NB4 (cell line): ENCODE results near the gene CC2D1A.

ENCODE experiments used
- DNase-seq: peaks from one replicate; pipeline ENCODE4 v3.0.0; 2010; ENCODE audit warnings: low read depth
- H3K4me3 ChIP-seq: one replicate; pipeline ENCODE4 v1.5.1; 2011; ENCODE audit warnings: mild to moderate bottlenecking, low read depth, low read length, moderate library complexity
- MYC ChIP-seq: IDR thresholded peaks from 2 replicates; pipeline ENCODE4 v1.6.1; 2011; ENCODE audit warnings: low read depth, low read length
- POLR2A ChIP-seq: IDR thresholded peaks from 2 replicates; pipeline ENCODE4 v1.6.1; 2011; ENCODE audit warnings: mild to moderate bottlenecking; ENCODE audit not compliant: insufficient read length; ENCODE audit errors: extremely low read depth
- TF ChIP-seq, protein P1 (sequence below): IDR thresholded peaks from one replicate; pipeline ENCODE4 v1.5.1; 2012; ENCODE audit warnings: low read depth, low read length
- TF ChIP-seq, protein P2 (sequence below): IDR thresholded peaks from 2 replicates; pipeline ENCODE4 v1.6.1; 2011; ENCODE audit warnings: low read depth, low read length

The CC2D1A gene

DNA sequence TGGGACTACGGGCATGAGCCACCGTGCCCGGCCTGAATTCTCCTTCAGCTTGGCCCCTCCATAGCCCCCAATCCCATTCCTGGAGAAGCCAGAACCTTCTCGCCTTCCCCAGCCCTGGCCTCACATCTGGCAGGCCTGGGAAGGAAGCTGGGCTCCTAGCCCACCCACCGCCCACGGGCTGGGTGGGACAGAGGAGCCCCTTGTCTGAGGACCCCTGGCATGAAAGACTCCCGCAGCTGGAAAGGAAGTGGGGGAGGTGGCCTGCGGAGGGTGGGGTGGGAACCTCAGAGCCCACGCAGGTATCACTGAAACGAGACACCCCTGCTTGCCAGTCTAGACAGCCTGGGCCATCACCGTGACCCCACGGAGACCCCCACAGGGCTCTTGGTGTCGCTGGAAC lies 36.7 kb upstream of the CC2D1A start:
- DNase-seq: no peak
- no peak overlapping the region for H3K4me3 ChIP-seq

DNA sequence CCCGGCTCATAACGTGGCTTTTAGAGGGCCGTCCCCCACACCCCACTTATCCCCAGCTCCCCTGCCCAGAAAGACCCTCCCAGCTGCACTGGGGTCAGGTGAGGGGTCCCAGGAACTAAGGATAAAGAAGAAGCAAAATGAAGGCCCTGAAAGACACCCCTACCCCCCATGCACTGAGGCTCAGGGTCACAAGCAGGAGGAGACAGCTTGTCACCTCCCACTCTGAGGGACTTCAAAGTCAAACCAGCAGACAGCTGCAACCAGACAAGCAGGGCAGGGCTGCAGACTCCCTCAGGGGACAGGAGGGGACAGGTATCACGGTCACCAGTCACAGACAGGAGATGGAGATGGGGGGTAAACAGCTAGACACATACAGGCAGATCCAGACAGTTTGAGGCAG lies 35.1 kb upstream of the CC2D1A start:
- no peak for TF ChIP-seq POLR2A
- TF ChIP-seq, protein P1, sequence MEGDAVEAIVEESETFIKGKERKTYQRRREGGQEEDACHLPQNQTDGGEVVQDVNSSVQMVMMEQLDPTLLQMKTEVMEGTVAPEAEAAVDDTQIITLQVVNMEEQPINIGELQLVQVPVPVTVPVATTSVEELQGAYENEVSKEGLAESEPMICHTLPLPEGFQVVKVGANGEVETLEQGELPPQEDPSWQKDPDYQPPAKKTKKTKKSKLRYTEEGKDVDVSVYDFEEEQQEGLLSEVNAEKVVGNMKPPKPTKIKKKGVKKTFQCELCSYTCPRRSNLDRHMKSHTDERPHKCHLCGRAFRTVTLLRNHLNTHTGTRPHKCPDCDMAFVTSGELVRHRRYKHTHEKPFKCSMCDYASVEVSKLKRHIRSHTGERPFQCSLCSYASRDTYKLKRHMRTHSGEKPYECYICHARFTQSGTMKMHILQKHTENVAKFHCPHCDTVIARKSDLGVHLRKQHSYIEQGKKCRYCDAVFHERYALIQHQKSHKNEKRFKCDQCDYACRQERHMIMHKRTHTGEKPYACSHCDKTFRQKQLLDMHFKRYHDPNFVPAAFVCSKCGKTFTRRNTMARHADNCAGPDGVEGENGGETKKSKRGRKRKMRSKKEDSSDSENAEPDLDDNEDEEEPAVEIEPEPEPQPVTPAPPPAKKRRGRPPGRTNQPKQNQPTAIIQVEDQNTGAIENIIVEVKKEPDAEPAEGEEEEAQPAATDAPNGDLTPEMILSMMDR: no peak
- TF ChIP-seq, protein P2, sequence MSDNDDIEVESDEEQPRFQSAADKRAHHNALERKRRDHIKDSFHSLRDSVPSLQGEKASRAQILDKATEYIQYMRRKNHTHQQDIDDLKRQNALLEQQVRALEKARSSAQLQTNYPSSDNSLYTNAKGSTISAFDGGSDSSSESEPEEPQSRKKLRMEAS: no peak
- no peak for TF ChIP-seq MYC
- DNase-seq: no peak

More for the DNA sequence above, 36.7 kb upstream of the CC2D1A start:
- no peak for TF ChIP-seq MYC
- TF ChIP-seq, protein P2: no peak
- no peak for TF ChIP-seq POLR2A
- TF ChIP-seq, protein P1: no peak

DNA sequence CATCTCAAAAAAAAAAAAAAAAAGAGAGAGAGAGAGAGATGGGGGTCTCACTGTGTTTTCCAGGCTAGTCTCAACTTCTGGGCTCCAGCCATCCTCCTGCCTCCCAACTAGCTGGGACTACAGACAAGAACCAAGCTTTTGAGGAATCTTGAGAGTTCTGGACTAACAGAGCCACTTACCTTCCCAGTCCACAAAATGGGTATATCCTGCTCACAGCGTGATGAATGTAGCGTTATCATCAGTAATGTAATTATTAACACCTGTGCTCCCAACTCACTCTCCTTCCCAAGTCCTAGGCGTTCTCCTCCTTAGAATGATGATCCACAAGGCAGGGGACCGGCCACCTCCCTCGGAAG lies 33.7 kb upstream of the CC2D1A start:
- no peak overlapping the region for H3K4me3 ChIP-seq
- no peak for DNase-seq
- TF ChIP-seq, protein P1: no peak
- no peak for TF ChIP-seq POLR2A
- TF ChIP-seq, protein P2: no peak
- no peak for TF ChIP-seq MYC

More for the DNA sequence above, 35.1 kb upstream of the CC2D1A start:
- no peak overlapping the region for H3K4me3 ChIP-seq

DNA sequence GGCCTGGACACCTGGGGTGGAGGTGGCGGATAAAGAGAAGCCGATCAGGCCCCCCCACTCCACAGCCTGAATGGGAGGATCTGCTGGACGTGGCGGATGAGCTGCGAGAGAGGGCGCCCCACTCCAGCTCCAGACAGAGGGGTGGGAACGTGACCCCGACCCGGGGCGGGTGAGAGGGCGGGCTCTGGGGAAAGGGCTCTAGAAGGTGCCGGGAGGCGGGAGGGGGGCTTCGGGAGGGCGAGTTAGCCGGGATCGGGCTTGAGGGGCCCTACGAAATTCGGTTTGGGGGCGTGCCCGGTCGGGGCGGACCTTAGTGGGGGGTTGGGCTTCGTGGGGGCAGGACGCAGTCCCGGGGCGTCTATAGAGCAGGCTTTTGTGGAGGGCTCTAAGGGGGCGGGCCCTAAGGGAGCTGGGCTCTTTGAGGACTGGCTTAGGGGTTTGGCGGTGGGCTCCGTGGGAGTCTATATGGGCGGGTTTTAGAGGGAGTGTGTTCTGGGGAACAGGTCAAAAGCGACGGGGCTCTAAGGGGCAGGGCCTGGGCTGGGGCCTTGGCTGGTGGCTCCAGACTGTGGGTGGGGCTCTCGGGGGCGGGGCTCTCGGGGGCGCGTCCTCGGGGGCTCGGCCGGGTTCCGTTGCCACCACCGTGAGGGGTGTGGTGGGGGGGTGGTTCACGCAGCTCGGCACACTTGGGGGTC lies 33.2 kb upstream of the CC2D1A start:
- TF ChIP-seq, protein P1: no peak
- TF ChIP-seq POLR2A (no peak), MYC (no peak)
- TF ChIP-seq, protein P2: no peak

DNA sequence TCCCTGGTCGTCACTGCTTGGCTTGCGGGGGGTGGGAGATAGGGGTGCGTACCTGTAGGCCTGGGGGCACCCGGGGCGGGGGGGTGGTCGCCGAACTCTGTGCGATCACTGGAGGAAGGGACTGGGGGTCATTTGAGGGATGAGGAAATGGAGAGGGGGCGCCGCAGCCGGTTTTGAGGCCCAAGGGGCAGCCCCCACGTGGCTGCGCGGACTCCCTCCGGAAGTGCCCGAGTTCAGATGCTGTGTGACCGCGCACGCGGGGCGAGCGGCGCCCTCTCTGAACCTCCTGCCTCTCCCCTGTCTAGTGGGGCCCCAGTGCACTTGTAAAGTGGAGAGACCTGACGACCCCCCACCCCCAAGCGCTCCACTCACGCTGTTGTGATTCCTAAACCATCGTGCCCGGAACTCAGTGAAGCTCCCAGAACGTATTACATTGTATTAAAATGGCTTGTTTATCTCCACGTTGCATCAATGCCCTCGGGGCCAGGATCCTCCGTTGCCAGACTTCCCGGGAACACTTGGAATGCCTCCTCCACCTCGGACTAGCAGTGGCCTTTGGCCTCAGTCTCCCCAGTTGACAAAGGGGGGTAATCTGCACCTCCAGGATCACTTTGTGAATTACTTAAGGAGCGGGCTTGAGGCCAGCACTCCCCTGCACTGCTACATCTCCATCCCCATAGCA lies 32.0 kb upstream of the CC2D1A start:
- no peak overlapping the region for H3K4me3 ChIP-seq
- DNase-seq: no peak
- TF ChIP-seq, protein P1: no peak
- TF ChIP-seq POLR2A (no peak), MYC (no peak)
- TF ChIP-seq, protein P2: no peak

More for the DNA sequence above, 33.2 kb upstream of the CC2D1A start:
- H3K4me3 ChIP-seq: no peak overlapping the region
- DNase-seq: peak; percentile 43
